NOMO-1 treated with dmso at 0.1 percent for 144 hours (cell line): Measurements from ENCODE around the gene SOX11.
"Not testable (repeated sequence)": the region's sequence is repeated elsewhere in the genome, so short reads cannot be mapped to it uniquely, and the experiment has no call there.

ENCODE experiments used
- DNase-seq: peaks from one replicate; lab custom pipeline; 2025; ENCODE audit not compliant: unreplicated experiment; lab: John Stamatoyannopoulos, UW

Gene SOX11

DNA sequence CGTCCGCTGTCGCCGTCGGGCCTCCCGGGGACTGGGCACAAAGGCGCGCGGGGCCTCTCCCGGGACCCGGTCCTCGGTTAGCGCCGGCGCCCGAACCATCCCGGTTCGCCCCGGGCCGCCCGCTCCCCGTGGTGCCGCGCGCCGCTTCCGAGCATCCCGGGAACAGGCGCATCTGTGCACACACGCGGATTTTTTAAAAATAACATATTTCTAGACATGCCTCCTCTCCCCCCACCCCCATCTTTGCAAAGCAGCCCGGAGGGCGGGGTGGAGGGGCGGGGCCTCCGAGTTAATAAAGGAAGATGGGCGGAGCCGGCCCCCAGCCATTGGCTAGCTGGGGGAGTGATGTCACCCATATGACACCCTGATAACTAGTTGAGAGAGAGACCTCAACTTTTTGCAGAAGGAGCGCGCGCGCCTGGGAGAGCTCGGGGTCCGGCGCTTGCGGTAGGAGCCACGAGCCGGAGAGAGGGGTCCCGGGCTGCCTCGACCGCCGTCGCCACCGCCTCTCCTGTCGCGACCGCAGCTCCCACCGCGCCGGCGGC is at the start of gene SOX11:
Gene SOX11, plus strand, starts transcription at position 400 of the 545 bp plus-strand sequence. CDS start 338 bp downstream, outside the sequence.
- no peak for DNase-seq

DNA sequence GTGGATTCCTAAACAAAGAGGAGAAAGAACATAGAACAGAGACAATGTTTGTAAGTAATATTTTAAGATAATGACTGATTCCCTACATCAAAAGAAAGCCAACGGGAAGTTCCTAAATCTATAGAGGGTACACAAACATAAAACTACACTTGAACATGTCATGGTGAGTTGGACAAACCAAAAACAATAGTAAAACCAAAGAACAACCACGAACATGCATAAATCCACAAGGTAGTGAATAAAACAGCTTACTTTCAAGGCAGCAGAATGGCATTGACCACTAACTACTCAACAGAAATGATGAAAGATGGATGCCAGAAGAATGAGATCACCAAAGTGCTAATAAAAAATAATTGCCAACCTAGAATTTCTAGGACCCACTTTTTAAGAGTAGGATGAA is 39.5 kb upstream of the SOX11 start:
- not testable (repeated sequence) for DNase-seq

DNA sequence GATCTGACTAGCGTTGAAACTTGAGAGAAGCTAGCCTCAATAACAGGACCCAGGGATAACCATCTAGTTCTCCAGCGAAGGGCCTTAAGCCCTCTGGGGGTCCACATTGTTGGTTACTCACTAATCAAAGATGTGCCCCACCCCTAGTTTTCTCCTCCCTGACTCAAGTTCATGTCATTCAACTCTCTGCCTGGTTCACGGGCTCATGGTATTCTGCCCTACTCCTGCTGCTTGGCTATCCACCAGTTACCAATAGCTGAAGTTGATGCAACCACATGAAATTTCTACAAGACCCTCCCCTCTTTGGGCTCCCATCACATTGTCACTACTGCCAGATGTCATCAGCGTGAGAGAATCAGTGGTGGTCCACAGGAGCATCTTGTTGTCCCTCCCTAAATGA is 38.4 kb upstream of the SOX11 start:
- not testable (repeated sequence) for DNase-seq

DNA sequence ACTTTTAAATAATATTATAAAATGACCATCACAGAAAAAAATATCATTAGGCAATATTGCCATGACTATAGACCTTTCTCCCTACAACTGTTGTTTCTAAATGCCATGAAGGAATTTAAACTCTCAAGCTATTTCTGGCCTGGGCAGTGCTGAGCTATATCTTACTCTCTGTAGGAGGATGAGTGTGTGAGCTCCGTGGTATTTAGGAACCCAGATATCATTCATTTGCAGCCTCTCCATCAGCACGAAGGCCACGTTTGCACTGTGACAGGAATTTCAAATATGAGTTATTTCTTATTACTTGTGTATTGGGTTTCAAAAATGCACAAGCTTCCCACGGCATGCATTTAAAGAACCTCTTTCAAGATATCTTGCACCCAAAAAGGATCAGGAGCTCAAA is 35.0 kb upstream of the SOX11 start:
- no peak for DNase-seq

DNA sequence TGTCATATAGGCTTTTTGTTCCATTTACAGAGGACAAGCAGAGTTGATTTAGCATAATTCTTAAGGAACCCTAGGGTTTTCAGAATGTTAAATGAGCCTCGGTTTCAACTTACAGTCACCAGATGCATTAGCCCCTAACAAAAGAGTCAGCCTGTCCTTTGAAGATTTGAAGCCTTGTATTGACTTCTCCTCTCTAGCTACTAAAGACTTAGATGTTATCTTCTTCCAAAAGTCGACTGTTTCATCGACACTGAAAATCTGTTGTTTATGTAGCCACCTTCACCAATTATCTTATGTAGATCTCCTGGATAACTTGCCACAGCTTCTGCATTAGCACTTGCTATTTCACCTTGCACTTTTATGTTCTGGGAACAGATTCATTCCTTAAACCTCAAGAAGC is 31.6 kb upstream of the SOX11 start:
- no peak for DNase-seq

DNA sequence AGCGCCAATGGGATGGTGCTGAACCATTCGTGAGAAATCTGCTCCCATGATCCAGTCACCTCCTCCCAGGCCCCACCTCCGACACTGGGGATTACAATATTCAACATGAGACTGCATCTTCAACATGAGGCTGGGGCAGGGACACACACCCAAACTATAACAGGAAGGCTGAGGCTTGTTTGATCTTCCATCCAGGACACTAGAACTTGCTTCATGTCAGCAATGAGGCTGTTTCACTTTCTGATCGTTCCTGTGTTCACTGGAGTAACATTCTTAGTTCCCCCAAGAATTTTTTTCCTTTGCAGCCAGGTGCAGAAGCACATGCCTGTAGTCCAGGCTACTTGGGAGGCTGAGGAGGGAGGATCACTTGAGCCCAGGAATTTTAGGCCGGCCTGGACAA is 30.8 kb upstream of the SOX11 start:
- no peak for DNase-seq

DNA sequence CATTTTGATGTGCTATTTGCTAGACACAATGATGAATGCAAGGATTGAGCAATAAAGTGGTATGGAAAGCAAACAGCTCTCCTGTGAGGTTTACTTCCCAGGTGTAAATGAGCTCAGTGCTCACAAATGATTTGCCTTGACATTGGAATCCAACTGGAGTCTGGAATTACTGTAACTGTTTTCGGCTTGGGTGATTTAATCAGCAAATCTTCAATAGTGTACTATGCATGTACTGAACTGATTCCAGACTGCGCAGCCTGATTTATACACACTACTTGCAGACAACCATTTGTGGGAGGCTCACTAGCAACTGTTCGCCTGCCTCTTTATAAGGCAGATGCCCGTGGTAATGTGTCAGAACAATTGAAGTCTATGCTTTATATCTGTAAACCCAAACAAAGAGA is 27.9 kb upstream of the SOX11 start:
- DNase-seq, result no peak

DNA sequence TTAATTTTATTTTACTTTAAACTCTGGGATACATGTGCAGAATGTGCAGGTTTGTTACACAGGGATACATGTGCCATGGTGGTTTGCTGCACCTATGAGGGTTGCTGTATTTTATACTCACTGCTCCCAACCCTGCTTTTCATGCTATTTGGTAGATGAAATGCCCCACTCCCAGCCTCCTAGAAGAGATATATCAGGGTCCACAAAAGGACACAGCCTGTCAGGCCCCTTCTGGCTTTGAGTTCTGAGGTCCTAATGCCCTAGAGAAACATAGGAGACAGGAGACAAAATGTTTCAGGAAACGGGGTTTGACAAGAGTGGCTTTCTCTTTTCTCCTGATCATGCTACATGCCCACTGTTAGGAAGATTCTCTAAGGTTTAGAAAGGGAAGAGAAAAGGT is 27.1 kb upstream of the SOX11 start:
- no peak for DNase-seq

DNA sequence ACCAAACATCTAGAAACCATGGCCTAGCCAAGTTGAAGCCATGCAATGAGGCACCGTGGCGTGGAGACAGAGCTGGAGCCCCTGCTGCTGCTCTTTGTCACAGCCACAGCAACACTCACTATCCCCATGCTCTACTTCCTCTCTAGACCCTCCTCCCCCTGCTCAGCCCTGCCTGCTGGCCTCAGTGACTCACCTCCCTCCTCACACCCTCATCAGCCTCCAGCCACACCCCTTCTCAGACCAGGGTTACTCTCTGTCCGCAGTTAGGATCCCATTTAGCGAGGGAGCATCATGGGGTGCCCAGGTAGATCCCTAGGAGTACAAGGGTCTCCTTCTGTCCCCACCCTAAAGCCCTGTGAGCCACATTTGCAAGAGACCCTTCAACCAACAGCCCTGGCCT is 25.4 kb upstream of the SOX11 start:
- no peak for DNase-seq

DNA sequence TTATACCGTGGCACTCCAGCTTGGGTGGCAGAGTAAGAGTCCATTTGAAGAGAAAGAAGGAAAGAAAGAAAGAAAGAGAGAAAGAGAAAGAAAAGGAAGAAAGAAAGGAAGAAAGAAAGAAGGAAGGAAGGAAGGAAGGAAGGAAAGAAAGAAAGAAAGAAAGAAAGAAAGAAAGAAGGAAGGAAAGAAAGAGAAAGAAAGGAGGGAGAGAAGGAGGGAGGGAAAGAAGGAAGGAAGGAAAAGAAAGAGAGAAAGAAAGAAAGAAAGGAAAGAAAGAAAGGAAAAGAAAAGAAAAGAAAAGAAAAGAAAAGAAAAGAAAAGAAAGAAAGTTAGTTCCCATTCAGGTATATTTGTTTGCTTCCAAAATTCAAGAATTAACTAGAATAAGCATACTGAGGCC is 24.5 kb upstream of the SOX11 start:
- DNase-seq, result not testable (repeated sequence)

DNA sequence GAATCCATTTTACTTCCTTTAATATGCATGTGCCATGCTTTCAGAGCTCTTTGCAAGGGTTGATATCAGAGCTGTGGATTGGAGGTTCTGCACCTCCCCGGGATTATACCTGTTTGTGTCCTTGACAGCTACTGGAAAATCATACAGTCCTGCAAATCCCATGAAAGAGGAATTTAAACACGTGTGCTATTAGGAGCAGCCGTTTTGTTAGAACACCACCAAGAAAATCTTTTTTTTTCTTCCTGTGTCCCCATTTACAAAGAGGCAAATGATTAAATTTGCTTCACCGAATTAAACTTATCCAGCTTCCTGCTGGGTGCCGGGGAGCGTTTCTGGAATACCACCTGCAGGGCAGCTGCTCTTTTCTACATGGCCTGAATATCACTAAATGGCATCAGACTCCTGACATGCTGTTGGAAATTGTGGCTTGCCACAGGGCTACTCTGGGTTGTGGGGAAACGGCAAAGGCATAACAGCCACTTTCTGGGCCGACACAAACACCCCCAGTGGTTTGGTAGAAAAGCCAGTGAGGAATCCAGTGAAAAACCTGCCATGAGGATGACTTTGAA is 23.4 kb upstream of the SOX11 start:
- no peak for DNase-seq

DNA sequence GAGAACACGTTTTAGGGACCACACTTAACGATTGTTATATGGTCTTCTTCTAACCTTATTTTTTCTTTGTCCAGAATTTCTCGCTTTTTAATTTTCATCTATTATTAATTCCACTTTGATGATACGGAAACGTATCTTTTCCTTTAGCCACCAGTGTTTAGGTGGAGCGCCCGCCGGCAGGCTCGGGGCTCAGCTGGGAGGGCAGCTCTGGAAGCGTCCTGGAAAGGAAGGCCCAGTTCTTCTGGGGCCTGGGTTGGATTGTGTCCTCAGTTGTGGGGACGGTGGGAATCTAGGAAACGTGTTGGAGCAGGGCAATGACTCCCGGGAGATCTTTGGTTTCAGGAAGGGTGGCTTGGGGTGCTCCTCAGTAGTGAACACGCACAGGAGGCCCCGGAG is 19.4 kb upstream of the SOX11 start:
- DNase-seq, result no peak

DNA sequence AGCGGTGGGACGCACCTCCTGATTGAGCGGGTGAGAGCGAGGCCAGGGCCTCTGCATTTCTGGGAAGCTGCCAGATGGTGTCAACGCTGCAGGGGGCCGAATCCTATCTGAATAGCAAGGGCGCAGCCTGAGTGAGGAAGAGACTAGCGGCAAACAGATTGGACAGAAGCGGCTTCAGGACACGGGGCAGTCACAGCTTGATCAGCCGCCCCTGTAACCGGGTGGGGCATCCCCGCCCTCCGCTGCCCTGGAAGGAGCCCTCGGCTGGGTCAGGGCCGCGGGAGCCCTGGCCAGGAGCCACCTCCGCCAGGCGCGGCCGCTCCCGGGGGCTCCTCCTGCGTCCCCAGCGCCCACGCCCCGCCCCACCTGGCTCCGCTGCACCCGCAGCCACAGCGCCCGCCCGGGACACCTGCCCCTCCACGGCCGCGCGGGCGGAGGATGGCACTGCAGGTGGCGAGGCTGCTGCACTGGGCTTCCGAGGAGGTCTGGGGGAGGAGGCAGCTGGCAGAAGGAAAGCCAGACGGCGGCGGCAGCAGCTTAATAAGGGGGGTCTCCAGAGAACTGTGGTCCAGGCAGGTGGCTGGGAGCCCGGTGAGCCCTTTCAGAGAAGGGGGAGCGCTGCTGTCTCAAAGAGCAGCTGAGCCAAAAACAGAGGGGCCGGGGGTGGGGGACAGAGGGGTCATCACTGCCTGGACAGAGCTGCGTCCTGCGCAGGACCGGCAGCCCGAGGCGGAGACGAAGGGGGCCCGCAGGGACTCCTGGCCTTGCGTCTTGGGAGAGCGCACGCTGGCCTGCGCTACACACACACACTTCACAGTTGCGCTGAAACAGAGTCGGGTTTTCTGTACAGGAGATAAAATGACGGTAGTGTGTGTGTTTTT is 18.8 kb upstream of the SOX11 start:
- DNase-seq, result no peak

DNA sequence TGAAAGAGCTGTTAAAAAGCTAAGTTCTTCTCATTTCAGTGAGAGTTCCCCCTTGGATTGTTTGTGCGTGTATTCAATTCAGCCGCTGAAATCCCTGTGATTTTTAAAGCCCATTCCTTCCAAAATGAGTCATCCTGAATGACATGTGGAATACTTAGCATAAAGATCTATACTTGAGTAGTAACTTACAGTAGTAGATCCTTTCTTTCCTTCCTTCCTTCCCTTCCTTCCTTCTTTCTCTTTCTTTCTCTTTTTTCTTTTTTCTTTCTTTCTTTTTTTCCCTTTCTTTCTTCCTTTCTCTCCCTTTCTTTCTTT is 18.2 kb upstream of the SOX11 start:
- no peak for DNase-seq

DNA sequence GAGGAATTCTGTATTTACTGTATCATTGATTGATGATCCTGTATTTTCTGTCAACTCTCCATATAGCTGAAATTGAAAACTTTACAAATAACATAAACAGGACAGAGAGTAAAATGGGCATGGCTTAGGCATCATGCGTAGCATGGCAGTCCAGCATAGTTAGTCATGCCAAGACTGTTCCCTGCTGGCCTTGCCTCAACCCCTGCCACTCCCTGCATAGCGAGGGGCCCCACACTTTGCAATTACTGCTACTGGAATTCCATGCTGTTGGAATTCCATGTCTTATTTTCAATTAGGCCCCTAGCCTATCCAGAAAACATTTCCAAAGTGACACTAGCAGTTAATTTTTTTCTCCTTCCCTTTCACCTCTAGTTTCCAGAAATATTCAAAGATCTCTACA is 15.1 kb upstream of the SOX11 start:
- DNase-seq, result no peak

DNA sequence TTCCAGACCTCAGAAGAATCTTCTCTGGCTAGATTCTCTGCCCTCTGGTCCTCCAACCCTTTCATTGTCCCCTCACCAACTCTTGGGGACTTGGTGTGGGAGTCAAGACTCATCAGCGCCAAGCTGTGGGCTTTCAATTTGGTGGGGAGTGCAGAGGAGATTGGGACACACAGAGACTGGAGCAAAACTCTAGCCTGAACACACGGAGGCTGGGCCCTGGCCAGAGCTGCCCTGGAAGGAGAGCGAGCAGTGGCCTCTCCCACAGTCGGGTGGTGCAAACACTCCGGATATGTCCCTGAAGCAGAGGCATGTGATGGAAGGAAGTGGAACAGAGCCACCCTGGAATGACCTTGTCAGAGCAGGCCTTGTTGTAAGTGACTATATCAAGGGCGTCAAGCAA is 8.7 kb upstream of the SOX11 start:
- DNase-seq, result no peak

DNA sequence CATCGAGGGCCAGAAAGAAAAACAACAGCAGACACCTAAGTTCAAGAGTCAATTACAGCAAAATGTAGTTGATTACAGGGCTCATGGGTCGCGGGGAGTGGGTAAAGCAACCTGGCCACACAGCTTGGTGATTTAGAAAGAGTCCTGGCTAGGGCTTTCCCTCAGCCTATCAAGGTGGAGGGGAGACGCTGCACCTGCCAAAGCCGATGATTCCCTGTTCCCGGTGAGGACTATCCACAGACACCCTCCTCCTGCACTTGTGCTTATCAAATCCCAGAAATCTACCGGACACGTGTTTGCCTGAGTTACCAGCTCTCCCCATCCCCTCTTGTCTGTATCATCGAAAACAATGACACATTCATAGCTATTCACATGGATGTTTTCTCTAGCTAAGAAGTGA is 7.0 kb upstream of the SOX11 start:
- DNase-seq, result no peak

DNA sequence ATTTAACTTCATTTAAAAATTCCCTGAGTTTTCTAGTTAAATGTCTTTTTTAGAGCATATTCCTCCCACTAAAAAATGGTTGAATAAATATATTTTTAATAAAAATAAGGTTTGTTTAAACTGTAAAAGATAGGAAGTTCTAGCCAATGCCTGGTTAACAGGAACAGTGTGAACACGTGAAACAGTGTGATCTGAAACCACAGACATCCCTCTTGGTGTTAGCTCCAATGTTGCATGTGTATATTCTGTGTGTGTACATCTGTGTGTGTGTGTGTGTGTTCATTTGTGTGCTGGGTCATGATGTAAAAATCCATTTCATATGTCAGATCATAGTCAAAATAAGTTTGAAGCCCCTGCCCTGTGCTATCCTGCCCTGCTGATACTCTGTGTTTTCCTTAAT is 6.1 kb upstream of the SOX11 start:
- no peak for DNase-seq

DNA sequence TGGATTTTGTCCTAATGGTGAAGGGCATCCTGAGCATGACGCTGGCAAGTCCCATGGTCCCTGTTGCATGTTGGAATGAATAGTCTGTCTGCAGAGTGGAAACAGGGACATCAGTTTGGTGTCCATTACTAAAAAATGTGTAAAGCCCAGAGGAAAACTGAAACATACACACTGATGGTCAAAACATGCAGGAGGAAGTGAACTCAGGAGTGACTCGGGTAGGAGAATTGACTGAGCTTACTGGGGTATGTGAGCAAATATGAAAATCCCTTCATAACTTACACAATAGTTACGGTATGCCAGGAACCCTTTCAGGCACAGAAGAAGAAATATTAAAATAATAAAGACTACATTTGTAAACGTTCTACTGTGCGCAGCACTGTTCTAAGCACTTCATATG is 5.6 kb upstream of the SOX11 start:
- no peak for DNase-seq

DNA sequence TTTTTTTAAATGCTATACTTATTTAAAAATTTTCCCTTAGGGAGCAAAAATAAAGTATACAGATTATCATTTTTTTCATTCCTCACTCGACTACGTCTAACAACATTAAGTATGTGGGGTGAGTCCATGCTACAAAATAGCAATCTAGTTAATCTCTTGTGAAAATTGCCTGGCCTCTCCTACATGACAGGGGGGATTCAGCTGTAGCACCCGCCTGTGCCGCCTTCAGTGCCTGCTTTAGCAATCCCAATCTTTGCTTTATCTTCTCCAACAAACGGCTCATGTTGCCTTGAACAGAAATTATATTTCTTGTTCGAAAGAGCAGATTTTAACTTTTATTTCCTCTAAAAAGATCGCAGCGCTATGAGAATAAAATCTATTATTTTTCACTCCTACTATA is 2.4 kb upstream of the SOX11 start:
- no peak for DNase-seq

DNA sequence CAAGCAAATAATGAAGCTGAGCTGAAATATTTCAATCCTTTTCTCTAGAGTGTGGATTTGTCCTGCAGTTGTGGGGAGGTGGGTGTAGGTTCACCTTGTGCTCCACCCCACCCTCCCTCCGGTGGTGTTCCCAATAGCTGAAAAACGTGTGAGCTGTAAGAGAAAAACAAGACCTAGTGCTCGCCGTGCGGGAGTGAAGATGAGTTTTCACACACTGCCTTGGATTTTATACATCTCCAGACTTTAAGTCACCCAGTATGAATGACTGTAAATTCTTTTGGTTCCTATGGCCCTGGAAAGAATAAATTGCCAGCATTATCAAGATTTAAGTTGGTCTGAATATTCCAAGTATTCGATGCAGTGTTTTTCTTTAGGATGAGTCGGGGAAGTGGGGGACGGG is 1.9 kb upstream of the SOX11 start:
- no peak for DNase-seq

DNA sequence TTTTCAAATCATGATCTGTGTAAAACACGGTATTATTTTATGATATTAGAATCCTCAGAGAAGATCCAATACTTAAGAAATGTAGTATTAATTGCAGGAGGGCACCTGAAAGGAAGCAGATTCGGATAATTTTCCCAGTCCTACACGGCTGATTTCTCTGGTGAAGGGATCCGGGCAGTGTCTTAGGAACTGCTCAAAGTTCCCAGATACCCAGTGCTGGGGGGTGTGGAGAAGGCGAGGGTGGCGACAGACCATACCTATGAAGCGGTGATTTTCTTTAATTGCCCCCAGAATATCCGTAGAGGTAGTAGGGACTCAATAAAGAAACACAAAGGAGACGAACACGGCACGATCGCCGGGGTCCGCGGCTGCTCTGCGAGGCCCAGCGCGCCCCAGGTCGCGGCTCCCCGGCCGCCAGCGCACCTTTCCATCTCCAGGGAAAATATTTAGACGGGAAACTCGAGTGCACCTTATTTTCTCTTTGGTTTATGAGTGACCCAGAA is 1.4 kb upstream of the SOX11 start:
- DNase-seq, result no peak
